ENCODE results near the gene CCNB1IP1. TPM values are rescaled to one million over a fixed set of nuclear protein-coding genes. Genes with fewer than 3 reads are reported as not detected.
A peak's percentile ranks its signal among the peaks of the same experiment; 100 is the strongest.
"Not testable (repeated sequence)": the region's sequence is repeated elsewhere in the genome, so short reads cannot be mapped to it uniquely, and the experiment has no call there.

CCNB1IP1 gene
- total RNA-seq, 4 donors from 2014 or later, result 46.5 to 68.4 (median 49.9) TPM

GRCh38 chr14:20305265-20306078 is 27.6 kb downstream of the CCNB1IP1 start, which contains the start of gene TTC5:
Gene TTC5, minus strand, starts transcription at chr14:20305951. Its CDS starts 14 bp downstream, at chr14:20305937.
- H3K27ac ChIP-seq, result peak within 1 kb of the TSS in 3 of 4 donors; percentile 38 to 82 (median 53)

GRCh38 chr14:20302042-20302755 is 30.9 kb downstream of the CCNB1IP1 start:
- TF ChIP-seq POLR2A (IDR thresholded peaks at IDR 0.05), result no peak
- no peak for TF ChIP-seq EP300 (IDR thresholded peaks at IDR 0.05)
- TF ChIP-seq CTCF (IDR thresholded peaks at IDR 0.05), result no peak
- no peak for DNase-seq (ENCODE audit: low spot score in 2 of 2)
- WGBS, 2 donors, result 92 to 93% methylated on average over 1 of the region's 1 CpG
- H3K4me3 ChIP-seq, result no peak overlapping the region
- H3K4me1 ChIP-seq, result peaks cover 0 to 40% (median 11%) of the 10 kb centered on the region in 4 donors
- no peaks in the 10 kb centered on the region for H3K27me3 ChIP-seq
- H3K9me3 ChIP-seq, result no peaks in the 10 kb centered on the region
- peaks cover 4 to 49% (median 10%) of the 10 kb centered on the region in 3 donors for H3K36me3 ChIP-seq
- no peak overlapping the region for H3K27ac ChIP-seq

More at GRCh38 chr14:20305265-20306078, 27.6 kb downstream of the CCNB1IP1 start, which contains the start of gene TTC5:
- H3K9me3 ChIP-seq, result no peaks in the 10 kb centered on the region
- WGBS, 2 donors, result 0 to 1% methylated on average over 27 of the region's 27 CpGs
- TF ChIP-seq CTCF (IDR thresholded peaks at IDR 0.05) (peak; percentile 62 to 96 (median 85)), EP300 (IDR thresholded peaks at IDR 0.05) (peak; percentile 43 to 65), POLR2A (IDR thresholded peaks at IDR 0.05) (no peak)
- DNase-seq (ENCODE audit: low spot score in 2 of 2), result peak; percentile 47 to 78
- H3K27me3 ChIP-seq, result no peaks in the 10 kb centered on the region
- peaks cover 0 to 40% (median 11%) of the 10 kb centered on the region in 4 donors for H3K4me1 ChIP-seq
- H3K36me3 ChIP-seq, result peaks cover 0 to 17% (median 0%) of the 10 kb centered on the region in 3 donors
- H3K4me3 ChIP-seq, result peak within 1 kb of the TSS; percentile 46 to 90 (median 66)

- Histone ChIP-seq H3K27me3 (no peaks in the 10 kb centered on the region), H3K4me3 (no peak overlapping the region), H3K27ac (no peak overlapping the region), H3K36me3 (peaks cover 8 to 98% (median 10%) of the 10 kb centered on the region in 3 donors), H3K9me3 (no peaks in the 10 kb centered on the region), H3K4me1 (no peaks in the 10 kb centered on the region)
- WGBS, 2 donors, result 73 to 79% methylated on average over 4 of the region's 4 CpGs
- TF ChIP-seq EP300 (IDR thresholded peaks at IDR 0.05) (no peak), CTCF (IDR thresholded peaks at IDR 0.05) (no peak), POLR2A (IDR thresholded peaks at IDR 0.05) (no peak)
- no peak for DNase-seq (ENCODE audit: low spot score in 2 of 2)
These were observed 38.0 kb downstream of the CCNB1IP1 start for GRCh38 chr14:20295067-20295466.

GRCh38 chr14:20294636-20295035 is 38.4 kb downstream of the CCNB1IP1 start:
- no peak for DNase-seq (ENCODE audit: low spot score in 2 of 2)
- Histone ChIP-seq H3K27ac (no peak overlapping the region), H3K4me3 (no peak overlapping the region), H3K27me3 (no peaks in the 10 kb centered on the region), H3K36me3 (peaks cover 8 to 98% (median 10%) of the 10 kb centered on the region in 3 donors), H3K9me3 (no peaks in the 10 kb centered on the region), H3K4me1 (no peaks in the 10 kb centered on the region)
- WGBS, 2 donors, result 94 to 95% methylated on average over 2 of the region's 2 CpGs
- TF ChIP-seq CTCF (IDR thresholded peaks at IDR 0.05) (no peak), POLR2A (IDR thresholded peaks at IDR 0.05) (no peak), EP300 (IDR thresholded peaks at IDR 0.05) (no peak)

GRCh38 chr14:20281998-20282397 is 51.1 kb downstream of the CCNB1IP1 start:
- H3K9me3 ChIP-seq; H3K4me1 ChIP-seq; DNase-seq (ENCODE audit: low spot score in 2 of 2); H3K27me3 ChIP-seq; H3K27ac ChIP-seq; H3K4me3 ChIP-seq: not testable (repeated sequence)
- WGBS, 2 donors, result 95 to 96% methylated on average over 1 of the region's 1 CpG
- peaks cover 0 to 57% (median 0%) of the 10 kb centered on the region in 3 donors for H3K36me3 ChIP-seq

- H3K4me3 ChIP-seq; H3K27me3 ChIP-seq; H3K27ac ChIP-seq; H3K9me3 ChIP-seq; DNase-seq (ENCODE audit: low spot score in 2 of 2); H3K4me1 ChIP-seq: not testable (repeated sequence)
- 96 to 98% methylated on average over 5 to 7 of the region's 7 CpGs for WGBS, 2 donors
- peaks cover 0 to 42% (median 0%) of the 10 kb centered on the region in 3 donors for H3K36me3 ChIP-seq
These were observed 52.8 kb downstream of the CCNB1IP1 start for GRCh38 chr14:20280265-20280664.

All from tibial nerve (tissue), 4 donors.